RWPE1 (cell line): ENCODE results near the gene GBGT1.

ENCODE experiments used
- CTCF ChIA-PET: fragments of 350-600 bp; sonication (Branson Sonifier 250); formaldehyde crosslinking; extraction: SDS; loops from one replicate; lab custom pipeline; 2021; lab: Yijun Ruan, JAX
- POLR2A ChIA-PET: fragments of 400-600 bp; formaldehyde crosslinking; extraction: SDS; loops from one replicate; lab custom pipeline; 2020; ENCODE audit warnings: antibody characterized with exemption; ENCODE audit not compliant: low non-redundant PET; lab: Yijun Ruan, JAX
- DNase-seq: peaks from one replicate; pipeline ENCODE4 v3.0.0; 2012; ENCODE audit warnings: low spot score
- H3K27ac ChIP-seq: fragments of 450-650 bp; 2 replicates; pipeline ENCODE4 v1.5.1; 2017
- TF ChIP-seq, protein P1 (sequence below): fragments of 450-650 bp; conservative IDR thresholded peaks from 2 replicates; pipeline ENCODE4 v1.5.1; 2017; ENCODE audit warnings: low read depth, mild to moderate bottlenecking

The GBGT1 gene

DNA sequence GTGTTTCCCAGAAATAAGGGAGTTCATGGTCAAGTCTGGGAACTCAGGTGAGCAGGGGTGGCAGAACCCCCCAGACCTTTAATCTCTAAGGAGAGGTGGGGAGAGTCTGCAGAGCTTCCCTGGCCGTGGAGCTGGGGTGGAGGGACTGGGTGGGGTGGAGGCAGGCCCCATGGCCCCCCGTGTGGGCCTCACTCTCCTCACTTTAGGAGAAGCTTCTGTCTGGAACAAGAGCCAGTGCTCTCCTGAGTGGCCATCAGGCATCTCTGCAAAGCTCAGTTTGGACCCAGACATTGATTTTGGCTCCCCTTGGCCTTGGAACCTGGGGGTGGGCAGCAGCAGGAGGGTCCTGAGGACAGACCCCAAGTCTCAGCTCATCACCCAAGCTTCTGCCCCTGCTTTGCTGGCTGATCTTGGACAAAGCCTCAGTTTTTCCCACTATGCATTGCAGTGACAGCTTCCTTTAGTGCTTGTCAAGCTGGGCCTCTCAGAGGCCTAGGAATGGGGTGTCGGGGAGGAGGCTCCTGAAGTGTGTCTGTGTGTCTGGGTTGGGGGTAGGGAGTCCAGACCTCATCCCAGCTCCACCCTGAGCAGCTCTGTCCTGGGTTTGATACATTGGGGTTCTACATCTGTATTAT, 3.5 kb upstream of the GBGT1 start:
- no peak overlapping the region for H3K27ac ChIP-seq
- TF ChIP-seq, protein P1, sequence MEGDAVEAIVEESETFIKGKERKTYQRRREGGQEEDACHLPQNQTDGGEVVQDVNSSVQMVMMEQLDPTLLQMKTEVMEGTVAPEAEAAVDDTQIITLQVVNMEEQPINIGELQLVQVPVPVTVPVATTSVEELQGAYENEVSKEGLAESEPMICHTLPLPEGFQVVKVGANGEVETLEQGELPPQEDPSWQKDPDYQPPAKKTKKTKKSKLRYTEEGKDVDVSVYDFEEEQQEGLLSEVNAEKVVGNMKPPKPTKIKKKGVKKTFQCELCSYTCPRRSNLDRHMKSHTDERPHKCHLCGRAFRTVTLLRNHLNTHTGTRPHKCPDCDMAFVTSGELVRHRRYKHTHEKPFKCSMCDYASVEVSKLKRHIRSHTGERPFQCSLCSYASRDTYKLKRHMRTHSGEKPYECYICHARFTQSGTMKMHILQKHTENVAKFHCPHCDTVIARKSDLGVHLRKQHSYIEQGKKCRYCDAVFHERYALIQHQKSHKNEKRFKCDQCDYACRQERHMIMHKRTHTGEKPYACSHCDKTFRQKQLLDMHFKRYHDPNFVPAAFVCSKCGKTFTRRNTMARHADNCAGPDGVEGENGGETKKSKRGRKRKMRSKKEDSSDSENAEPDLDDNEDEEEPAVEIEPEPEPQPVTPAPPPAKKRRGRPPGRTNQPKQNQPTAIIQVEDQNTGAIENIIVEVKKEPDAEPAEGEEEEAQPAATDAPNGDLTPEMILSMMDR: no peak
- ChIA-PET CTCF (interaction anchor here (0.6 to 1.0 kb wide), 6 partner anchors 11 to 154 kb away, joined by 3 to 5 read pairs (median 3); no protein-coding TSS in a partner anchor), POLR2A (interaction anchor here (0.6 kb wide), 1 partner anchor 295 kb away, joined by 3 read pairs; no protein-coding TSS in a partner anchor)
- DNase-seq: no peak

GRCh38 chr9:133166392-133166791, 2.7 kb upstream of the GBGT1 start:
- no peak overlapping the region for H3K27ac ChIP-seq
- ChIA-PET POLR2A (interaction anchor here (0.6 kb wide), 1 partner anchor 296 kb away, joined by 3 read pairs; no protein-coding TSS in a partner anchor), CTCF (interaction anchor here (0.7 to 0.9 kb wide), 2 partner anchors 11 to 14 kb away, joined by 3 to 5 read pairs; no protein-coding TSS in a partner anchor)
- TF ChIP-seq, protein P1: no peak
- DNase-seq: no peak

DNA sequence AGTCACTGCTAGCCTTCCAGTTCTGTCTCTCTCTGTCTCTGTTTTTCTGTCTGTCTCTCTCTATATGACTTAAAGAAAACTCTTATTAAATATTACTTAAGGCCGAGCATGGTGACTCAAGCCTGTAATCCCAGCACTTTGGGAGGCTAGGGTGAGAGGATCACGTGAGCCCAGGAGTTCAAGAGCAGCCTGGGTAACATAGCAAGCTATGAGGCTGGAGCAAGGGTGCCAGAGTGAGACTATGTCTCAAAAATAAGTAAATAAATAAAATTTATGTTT, 1.7 kb upstream of the GBGT1 start:
- POLR2A ChIA-PET: no interaction called here

DNA sequence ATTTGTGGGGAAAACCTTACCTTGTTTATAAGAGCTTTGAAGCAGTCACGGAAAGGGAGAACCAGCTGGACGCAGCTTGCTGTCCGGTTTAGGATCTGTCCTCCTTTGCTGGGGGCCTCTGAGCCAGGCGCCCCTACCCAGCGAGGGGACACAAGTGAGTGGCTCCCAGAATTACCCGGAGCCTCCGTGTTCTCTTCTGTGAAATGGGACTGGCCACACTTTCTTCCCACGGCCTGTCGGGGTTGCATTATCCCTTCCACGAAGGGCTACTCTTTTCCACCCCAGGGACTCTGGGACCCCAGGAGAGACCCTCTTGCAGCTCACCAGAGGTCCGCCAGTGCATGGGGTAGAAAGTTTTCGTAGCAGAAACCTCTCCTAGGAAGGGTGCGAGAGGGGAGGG, 477 bp upstream of the GBGT1 start:
- POLR2A ChIA-PET: no interaction called here
- DNase-seq: no peak
- no peak overlapping the region for H3K27ac ChIP-seq
- CTCF ChIA-PET: interaction anchor here (0.6 to 1.4 kb wide), 2 partner anchors 15 to 17 kb away, joined by 3 read pairs; no protein-coding TSS in a partner anchor
- TF ChIP-seq, protein P1: no peak

More for the DNA sequence above, 1.7 kb upstream of the GBGT1 start:
- TF ChIP-seq, protein P1: no peak
- CTCF ChIA-PET: no interaction called here
- DNase-seq: no peak
- H3K27ac ChIP-seq: no peak overlapping the region

DNA sequence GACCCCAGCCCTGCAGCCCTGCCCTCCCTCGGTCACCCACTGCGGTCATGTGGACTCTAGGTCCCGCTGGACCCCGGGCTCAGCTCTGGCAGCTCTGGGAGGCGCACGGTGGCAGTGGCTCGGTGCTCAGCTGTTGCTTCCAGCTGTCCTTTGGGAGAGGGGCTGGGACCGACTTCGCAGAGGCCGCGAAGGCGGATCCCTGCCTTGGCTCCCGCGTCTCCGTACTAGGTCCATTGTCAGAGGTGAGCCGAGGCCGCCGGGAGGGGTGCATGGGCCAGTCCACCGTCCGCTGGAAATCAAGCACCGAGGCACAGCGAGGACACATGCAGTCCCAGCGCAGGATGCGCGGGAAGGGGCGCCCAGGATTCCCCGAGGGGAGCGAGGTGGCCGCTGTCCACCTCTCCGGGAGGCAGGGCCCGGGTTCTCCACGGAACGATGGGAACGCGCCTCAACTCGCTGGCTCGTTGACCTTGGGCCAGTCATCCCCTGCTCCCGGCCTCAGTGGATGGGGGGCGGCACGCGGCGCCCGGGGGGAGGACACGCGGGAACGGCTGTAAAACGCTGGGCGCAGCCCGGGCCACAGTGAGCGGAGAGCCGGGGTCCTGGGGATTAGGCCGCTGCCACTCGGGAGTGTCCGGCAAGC, 732 bp downstream of the GBGT1 start:
- CTCF ChIA-PET: interaction anchor here (0.6 to 1.4 kb wide), 2 partner anchors 18 to 21 kb away, joined by 3 to 4 read pairs; no protein-coding TSS in a partner anchor
- TF ChIP-seq, protein P1: no peak
- no peak overlapping the region for H3K27ac ChIP-seq
- DNase-seq: no peak
- POLR2A ChIA-PET: no interaction called here

DNA sequence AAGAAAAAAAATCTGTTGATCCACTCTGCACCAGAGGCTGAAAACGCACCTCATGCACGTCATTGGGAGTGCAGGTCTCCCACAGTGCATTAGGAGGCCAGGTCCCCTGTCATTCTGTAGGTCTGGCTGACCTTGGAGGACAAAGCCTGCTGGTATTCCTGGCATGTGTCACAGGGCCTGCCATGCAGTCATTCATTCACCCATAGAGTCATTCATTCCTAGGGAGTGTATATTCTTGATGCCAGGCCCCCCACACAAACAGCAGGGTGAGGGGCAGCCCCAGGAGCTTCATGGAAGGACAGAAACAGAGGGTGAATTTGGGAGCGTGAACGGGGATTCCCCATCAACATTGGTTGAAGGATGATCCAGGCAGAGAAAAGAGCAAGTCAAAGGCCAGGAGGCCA, 2.2 kb downstream of the GBGT1 start:
- ChIA-PET CTCF (interaction anchor here (0.6 to 1.6 kb wide), 6 partner anchors 10 to 389 kb away, joined by 3 to 8 read pairs (median 4); no protein-coding TSS in a partner anchor), POLR2A (no interaction called here)
- H3K27ac ChIP-seq: no peak overlapping the region
- TF ChIP-seq, protein P1: no peak
- no peak for DNase-seq
